ENCODE results near the gene SERPINB7.

The SERPINB7 gene

DNA sequence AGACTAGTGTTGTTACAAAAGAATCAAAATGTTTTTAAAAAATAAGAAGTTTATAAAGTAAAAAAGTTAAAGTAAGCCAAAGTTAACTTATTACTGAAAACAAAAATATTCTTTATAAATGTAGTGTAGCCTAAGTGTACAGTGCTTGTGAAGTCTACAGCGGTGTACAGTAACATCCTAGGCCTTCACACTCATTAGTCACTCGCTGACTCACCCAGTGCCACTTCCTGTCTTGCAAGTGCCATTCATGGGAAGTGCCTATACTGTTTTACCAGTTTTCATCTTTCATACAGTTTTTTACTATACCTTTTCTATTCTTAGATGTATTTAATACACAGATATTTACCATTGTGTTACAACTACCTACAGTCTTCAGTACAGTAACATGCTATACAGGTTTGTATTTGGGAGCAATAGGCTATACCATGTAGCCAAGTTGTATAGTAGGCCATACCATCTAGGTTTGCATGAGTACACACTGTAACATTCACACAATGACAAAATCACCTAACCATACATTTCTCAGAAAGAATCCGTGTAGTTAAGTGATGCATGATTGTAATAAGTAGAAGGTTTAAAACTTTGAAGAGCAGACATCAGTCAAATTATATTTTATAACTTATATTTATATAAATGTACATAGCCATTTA is 13.4 kb downstream of the SERPINB7 start:
- no peak for FAIRE-seq

DNA sequence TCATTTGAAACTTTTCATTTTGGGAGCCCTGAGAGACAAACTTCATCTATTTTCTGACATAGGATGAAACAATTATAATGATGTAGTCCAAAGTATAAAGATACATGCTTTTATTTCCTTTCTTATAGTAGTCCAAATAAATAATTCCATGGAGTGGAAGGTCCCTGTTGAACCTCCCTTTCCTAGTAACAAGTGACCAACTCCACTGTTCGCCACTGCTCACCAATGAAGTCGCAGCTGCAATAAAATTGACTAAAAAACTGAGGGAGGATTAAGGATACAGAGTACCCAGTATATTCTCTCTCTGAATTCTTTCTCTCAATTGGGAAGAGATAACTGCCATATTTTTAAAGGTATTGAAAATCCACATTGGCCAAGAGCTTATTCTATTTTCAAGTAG is 14.1 kb downstream of the SERPINB7 start:
- no peak for FAIRE-seq

DNA sequence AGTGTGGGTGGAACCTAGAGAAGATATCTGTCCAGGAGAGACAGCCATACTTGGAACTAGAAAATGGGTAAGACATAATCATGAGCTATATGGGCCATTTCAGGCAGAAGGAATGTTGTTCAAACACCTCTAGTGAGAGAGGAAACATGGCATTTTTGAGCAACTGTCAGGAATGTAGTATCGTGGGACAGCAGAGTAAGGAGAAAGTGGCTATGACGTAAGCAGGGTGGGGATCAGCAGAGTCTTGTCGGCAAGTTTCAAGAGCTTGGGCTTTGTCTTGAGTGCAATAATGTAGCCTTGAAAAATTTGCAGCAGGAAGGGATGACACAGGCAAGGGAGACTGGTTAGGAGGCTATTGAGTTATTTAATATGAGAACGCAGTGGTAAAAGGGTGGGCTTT is 20.4 kb downstream of the SERPINB7 start:
- no peak for FAIRE-seq

DNA sequence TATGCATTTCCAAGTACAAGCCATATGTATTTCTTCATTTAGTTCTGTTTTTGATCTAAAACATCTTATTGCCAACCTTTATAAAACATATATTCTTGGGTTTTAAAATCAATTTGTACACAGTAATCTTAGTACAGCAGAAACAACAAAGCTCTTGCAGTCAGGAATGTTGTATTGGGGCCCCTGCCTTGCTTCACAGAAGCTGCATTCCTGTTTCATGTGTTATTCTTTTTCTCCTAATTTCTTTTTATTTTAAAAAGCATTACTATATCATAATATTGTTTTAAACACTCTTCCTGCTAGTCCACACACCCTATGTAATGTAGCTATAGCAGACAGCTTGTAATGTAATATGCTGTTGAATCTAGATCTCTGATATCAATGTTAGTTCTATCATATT is 24.0 kb downstream of the SERPINB7 start:
- FAIRE-seq = no peak

DNA sequence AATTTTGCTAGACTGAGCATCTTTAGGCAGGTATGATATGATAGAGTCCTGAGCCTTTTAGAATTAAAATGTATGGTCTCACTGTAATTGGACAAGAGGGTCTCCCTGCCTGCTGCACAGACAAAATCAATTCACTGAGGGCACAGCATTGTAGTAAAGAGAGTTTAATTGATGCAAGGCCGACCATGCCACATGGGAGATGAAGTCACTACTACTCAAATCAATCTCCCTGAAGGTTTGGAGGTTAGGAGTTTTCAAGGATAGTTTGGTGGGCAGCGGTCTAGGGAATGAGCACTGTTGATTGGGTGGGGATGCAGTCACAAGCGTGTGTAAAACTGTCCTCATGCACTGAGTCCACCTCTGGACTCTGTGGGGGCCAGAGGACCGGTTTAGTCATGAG is 26.1 kb downstream of the SERPINB7 start:
- FAIRE-seq = no peak

DNA sequence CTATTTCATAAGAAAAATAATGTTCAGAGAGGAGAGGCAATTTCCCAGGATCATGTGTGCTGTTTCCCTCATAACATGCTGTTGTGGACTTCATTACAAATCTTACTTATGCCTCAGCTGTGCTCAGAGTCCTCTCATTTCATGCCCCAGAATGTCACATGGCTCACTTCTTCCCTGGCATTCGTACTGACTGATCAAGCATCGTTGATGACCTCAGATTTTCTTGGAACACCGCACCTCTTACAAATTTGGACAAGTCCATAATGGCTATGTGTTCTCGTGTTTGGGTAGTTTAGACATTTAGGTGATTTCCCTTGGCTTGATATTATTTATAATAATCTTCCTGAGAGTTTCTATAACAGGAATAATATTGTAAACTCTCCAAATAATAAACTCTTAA is 32.9 kb downstream of the SERPINB7 start:
- no peak for FAIRE-seq

DNA sequence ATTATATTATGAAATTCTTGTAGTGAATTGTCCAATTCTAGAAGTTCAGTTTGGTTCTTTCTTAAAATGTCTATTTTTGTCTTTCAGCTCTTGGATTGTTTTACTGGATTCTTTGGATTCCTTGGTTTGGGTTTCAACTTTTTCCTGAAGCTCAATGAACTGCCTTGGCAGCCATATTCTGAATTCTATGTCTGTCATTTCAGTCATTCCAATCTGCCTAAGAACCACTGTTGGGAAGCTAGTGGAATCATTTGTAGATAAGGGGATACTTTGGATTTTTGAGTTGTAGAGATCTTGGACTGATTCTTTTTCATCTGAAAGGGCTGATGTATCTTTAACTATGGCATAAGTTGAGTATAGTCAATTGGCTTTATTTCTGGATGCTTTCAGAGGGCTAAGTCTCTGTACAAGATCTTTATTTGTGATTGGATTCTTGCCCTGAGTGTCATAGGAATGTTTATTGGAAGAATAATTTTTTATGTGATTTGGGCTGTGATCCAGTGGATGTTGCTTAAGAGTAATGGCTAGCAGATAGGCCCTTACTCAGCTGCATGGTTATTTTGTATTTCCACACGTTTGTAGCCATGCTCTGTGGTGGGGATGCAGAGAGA is 42.3 kb downstream of the SERPINB7 start:
- FAIRE-seq = no peak

DNA sequence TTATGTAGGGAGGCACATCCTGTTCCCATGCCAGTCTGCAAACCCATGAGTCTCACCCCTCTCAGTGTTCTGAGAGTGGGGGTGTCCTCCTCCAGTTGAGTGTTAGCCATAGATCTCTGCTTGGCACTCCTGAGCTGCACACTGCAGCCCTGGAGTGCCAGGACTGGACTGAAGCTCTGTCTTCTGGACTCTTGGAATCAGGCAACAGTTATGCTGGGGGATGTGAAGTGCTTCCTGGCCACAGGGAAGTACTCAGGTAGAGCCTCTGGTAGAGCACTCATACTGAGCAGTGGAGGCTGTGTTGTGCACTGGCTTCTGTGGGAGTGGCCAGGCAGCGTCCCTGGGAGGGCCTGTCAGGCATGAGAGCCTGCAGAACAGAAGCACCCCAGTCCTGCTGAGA is 43.0 kb downstream of the SERPINB7 start:
- FAIRE-seq = no peak

DNA sequence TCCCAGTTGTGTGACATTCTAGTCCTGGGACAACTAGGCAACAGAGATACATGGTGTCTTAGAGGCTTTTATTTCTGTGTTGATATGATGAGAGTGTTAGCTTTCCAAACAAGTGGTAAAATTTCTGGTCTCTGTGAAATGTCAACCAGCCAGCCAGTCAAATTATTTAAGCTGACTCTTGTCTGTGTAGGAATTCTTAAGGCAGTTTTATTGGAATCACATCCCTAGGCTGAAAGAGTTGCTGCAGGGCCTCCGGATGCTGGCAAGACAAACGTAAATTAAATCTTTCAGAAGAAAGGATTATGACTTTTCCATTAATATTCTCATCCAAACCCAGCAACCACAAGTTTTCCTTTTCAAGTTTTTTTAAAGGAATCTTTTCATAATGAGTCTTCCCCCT is 44.6 kb downstream of the SERPINB7 start:
- no peak for FAIRE-seq

DNA sequence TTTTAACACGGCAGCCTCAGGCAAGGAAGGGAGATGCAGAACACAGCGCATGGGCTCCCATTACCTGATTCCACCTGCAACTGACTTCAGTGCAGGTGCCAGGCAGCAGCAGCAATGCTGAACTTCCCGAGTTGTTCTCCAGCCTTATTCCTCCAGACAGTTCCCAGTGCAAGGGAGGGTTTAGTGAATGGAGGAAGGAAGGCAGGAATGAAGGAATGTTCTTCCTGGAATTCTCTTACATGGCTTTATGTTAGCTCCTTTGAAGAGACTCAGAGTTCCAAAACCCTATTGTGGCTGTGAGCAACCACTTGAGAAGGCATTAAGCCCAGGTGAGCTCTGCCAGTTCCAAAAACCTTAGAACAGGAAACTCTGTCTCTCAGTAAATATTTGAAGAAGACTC is 45.5 kb downstream of the SERPINB7 start:
- no peak for FAIRE-seq

DNA sequence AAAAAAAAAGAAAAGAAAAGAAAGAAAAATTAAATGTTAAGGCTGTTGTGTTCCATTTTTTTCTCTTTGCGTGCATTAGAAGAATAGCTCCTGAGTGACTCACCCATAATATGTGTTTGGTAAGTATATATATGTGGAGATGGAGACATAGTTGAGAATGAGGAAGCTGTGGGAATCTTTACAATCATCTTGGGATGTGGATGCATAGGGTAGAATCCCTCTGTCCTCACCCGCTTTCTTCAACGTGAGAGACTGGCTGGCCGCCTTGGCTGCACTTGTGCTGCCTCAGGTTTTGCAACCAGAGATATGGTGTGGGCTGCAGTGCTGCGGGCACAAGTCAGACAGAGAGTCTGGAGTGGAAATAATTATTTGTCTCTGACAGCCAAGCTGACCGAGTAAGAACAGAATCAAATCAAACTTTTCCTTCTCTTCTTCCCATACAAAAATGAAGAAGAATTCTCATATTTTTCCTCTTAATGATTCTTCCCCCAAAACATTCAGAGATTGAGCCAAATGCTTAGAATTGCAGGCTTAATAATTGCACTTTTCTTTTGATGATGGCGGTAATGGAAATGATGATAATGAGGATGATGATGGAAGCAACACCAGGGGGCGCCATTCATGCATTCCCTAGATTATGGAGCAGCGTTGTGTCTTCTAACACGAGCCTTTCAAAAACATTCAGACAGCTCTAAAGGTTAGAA is 48.5 kb downstream of the SERPINB7 start:
- no peak for FAIRE-seq

DNA sequence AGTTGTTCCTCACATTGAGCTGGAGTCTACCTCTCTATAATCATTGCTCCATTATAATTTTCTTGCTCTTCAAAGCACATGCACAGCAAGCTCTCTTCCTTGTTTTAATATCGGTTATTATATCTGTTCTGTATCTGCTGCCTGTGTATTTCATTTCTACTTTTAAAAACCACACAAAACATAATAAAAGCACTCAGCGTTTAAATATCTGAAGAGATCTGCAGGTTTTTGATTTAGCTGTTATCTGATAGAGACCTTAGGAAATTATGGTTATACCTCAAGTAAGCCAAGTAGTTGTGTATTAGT is 49.0 kb downstream of the SERPINB7 start:
- FAIRE-seq = no peak

DNA sequence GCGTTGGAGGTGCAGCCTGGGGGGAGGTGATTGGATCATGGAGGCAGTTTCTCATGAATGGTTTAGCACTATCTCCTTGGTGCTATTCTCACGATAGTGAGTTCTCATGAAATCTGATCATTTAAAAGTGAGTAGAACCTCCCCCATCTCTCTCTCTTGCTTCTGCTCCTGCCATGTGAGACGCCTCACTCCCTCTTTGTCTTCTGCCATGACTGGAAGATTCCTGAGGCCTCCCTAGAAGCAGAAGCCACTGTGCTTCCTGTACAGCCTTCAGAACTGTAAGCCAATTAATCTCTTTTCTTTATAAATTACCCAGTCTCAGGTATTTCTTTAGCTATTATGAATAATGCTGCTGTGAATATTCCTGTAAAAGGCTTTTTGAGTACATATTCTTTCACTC is 52.9 kb downstream of the SERPINB7 start:
- FAIRE-seq = no peak

DNA sequence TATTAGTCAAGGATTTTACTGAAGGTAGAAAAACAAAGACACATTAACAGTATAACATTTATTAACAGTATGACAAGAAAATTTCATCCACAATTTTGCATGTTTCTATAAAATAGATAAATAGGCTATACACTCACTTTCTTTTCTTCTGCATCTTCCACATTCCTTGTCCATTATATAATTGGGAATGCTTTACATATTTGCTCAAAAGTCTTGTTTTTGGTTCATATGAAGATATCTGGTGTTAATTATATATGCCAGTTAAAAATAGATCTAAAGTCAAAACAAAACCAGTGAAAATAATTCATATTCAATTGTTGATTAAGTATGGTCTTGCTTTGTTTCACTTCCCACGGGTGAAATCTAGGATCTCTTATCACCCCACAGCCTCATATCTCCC is 53.4 kb downstream of the SERPINB7 start:
- FAIRE-seq = no peak

DNA sequence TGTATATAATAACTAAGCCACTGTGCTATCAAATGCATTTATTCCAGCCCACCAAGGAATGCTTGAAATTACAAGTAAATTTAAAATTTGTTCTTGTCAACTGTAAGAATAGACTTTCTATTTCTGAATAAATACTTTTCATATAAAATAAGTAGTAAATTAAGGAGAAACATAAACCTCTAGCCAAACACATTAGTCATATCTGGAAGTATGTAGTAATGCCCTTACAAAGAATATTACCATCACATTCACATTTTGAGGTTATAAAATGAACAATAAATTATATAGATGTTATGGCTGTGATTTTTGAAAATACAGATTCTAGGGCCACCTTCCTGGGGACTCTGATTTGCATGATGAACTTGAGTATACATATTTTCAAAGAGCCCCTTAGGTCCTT is 54.7 kb downstream of the SERPINB7 start:
- no peak for FAIRE-seq

DNA sequence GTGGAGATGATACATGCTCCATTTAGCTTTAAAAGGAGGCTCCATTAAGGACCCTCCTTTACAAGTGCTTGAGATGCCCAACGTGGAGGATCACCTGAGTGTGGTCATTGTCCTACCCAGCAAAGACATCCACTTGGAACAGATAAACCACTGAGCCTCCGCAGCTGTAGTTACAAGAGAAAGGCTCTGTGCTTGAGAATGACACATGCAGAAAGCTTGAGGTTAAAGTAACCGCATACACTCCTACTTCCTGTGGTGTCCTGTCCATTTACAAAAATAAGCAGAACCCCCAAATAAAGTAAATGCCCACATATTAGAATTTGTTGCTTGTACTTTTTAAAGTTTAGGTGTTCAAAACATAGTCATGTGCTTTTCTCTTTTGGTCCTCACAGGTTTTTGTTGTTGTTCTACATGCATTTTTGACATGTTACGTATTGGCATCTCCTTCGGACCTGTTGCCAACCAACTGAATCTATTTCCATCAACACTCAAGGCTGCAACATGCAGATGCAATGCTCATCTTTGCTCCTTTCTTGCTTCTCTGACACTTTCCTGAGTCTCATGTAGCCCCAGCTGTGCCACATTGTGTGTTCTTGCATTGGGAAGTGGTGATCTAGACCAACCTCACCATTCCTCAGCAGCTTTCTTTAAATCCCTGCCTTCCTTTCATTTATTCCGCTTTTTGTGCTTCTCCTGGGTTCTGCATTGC is 56.0 kb downstream of the SERPINB7 start:
- FAIRE-seq = no peak

DNA sequence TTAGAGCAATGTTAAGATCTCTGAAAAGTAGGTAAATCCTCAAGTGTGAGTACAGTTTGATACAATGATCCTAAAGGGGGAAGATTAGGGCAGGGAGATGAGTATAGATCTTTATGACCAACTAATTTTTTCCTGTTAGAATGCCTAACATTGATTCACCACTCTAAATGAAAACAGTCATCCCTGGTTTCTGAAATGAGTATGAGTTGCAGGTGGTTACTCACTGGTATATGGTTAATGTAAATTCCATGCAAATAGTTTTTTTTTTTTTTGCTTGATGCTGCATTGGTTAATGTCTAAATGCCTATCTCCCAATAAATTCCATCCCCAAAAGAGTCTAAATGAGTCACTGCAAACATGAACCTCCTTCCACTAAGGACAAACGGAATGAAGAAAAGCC is 57.3 kb downstream of the SERPINB7 start:
- FAIRE-seq = no peak

DNA sequence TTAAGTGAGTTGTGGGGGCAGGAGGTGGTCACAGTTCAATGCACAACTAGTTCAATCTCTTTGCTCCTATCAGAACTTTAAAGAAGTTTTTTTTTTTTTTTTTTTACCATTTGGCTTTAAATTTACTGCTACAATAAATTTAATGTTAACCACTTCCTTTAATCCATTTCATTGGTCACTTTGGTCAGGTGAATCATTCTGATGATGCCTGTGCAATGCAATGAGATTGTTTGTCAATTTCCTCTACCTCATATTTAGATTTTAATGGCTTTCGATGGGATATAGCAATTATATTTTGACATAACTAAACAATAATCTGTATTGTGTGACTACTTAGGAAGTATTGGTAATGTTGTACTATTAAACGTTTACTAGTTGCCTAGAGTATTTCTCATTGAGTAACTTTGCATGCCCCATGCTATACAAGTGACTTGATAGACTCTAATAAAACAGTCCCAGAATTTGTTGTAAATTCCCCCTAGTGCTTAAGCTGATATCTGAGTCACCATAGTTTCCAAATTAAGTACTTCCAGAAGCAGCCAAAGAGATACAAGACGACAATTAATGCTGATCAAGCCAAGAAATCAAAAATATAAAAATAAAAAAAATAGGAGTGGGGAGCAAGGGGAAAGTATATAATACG is 59.4 kb downstream of the SERPINB7 start:
- FAIRE-seq = no peak

DNA sequence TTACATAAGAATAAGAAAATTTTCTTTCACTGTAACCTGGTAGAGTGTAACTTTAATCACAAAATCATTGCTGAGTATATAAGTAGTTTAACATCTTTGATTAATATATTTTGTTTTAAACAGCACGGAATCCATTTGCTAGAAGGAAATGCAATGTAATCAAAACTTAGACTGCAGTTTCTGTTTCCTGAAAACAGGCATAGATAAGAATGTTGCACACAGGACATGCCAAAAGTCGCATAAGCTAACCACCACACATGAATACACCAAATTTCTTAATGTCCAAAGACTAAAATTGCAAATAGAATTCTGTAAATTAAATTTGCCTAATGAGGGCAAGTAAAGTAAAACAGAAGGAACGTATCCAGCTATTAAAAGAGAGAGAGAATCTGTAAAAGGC is 61.2 kb downstream of the SERPINB7 start:
- no peak for FAIRE-seq

DNA sequence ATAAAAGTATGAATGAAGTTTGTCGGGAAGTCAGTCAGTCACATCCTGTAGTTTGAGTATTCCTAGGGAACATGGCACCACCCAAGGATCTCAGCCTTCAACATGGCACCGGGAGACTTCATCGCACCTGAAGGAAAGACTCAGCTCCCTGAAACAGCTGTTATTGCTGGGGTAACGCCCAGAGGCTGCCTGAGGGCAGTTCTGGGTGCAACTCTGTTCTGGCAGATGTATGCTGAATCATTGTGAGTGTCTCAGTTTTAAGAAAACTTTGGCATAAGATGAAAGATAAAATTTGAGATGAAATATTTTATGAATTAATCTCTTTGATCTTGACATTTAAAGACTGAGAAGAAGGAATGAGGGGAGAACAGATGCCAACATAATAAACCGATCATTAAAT is 62.4 kb downstream of the SERPINB7 start:
- FAIRE-seq = no peak

DNA sequence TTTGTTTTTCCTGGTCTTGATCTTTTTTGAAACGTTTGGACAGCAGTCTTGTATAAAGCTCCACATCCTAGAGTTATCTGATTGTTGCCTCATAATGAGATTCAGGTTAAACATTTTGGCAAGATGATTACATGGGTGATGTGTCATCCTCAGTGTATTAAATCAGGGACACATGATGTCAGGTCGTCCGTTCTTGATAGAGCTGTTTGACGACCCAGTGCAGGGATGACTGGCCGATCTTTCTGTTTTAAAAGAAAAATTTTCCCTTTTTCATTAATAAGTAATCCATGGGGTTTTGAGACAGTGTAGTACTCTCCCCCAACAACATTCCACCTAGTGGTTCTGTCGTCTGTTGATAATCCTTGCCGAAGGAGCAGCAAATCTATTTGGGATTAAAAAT is 67.8 kb downstream of the SERPINB7 start:
- FAIRE-seq = no peak

DNA sequence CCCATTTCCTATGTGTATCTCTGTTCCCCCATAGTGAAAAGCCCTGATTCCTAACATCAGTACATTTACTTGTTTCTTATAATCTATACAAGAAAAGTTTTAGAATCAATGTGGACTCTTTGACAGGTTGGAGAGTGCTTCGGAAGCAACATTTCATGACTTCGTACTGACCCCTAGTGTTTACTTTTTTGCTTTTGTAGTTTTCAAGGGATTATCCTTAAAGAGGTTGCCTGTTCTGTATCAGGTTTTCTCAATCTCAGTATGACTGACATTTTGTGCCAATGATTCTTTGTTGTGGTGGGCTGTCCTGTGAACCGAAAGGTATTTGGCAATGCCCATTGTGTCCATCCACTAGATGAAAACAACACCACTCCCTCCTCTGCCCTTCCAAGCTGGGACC is 69.0 kb downstream of the SERPINB7 start:
- no peak for FAIRE-seq

DNA sequence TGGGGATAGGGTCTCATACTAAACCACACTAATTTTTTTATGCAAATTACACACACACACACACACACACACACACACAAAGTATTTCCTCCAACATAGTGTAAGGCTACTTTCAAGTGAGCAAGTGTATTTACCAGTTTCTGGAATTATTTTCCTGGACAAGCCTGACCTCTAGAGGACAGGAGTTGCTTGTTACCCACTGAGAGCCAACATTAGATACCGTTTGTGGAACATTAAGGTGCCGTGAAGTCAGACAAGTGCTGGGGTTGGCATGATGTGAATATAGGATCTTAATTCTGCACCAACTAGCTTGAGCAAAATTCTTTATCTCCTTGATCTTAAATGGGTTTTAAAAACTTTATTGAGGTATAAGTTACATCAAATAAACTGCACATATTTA is 72.9 kb downstream of the SERPINB7 start:
- peak; percentile 92 for FAIRE-seq

DNA sequence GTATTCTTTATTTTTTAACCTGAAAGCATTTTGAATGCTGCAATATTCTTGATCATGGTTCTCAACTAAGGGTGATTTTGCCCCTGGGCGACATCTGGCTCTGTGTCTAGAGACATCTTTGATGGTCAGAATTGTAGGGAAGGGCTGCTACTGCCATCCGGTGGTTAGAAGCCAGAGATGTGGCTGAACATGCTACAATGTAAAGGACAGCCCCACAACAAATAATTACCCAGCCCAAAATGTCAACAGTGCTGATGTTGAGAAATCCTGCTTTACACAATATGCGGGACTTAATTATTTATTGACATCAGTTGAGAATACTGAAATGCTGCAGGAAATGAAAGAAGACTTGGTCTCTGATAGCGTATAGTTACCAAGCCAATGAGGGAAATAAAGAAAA is 74.8 kb downstream of the SERPINB7 start:
- no peak for FAIRE-seq

Data from islet of Langerhans (tissue), 1 donor.